ENCODE data around the gene CHORDC1.
"Not testable (repeated sequence)": the region's sequence is repeated elsewhere in the genome, so short reads cannot be mapped to it uniquely, and the experiment has no call there.

The CHORDC1 gene

GRCh38 chr11:90250970-90251369, 28.1 kb upstream of the CHORDC1 start:
- no peak for DNase-seq (ENCODE audit: low spot score)
- TF ChIP-seq, protein P1, sequence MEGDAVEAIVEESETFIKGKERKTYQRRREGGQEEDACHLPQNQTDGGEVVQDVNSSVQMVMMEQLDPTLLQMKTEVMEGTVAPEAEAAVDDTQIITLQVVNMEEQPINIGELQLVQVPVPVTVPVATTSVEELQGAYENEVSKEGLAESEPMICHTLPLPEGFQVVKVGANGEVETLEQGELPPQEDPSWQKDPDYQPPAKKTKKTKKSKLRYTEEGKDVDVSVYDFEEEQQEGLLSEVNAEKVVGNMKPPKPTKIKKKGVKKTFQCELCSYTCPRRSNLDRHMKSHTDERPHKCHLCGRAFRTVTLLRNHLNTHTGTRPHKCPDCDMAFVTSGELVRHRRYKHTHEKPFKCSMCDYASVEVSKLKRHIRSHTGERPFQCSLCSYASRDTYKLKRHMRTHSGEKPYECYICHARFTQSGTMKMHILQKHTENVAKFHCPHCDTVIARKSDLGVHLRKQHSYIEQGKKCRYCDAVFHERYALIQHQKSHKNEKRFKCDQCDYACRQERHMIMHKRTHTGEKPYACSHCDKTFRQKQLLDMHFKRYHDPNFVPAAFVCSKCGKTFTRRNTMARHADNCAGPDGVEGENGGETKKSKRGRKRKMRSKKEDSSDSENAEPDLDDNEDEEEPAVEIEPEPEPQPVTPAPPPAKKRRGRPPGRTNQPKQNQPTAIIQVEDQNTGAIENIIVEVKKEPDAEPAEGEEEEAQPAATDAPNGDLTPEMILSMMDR (IDR thresholded peaks at IDR 0.05; ENCODE audit: borderline replicate concordance, control extremely low read depth, extremely low read depth, insufficient read depth, missing control alignments): no peak
- in situ Hi-C loops (cut with MboI; ENCODE audit: low sequenced_read_pairs, unreplicated experiment): no loop called here

DNA sequence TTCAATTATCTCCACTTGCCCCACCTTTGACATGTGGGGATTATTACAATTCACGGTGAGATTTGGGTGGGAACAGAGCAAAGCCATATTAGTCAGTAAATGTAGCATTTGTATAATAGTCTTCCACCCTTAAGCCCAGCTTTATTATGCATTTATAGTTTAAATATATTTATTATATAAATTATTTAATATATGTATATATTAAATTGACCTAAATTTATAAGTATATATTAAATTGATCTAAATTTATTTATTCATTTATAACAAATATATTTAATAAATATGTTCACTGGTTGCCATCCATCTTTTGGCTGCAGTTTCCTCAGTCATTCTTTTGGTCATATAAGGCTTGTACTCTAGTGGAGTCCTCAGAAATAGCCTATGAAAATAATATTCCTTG, 23.6 kb upstream of the CHORDC1 start:
- in situ Hi-C loops (cut with MboI; ENCODE audit: low sequenced_read_pairs, unreplicated experiment): no loop called here
- DNase-seq (ENCODE audit: low spot score): no peak
- TF ChIP-seq, protein P1 (IDR thresholded peaks at IDR 0.05; ENCODE audit: borderline replicate concordance, control extremely low read depth, extremely low read depth, insufficient read depth, missing control alignments): no peak

GRCh38 chr11:90243534-90243933, 20.7 kb upstream of the CHORDC1 start:
- TF ChIP-seq, protein P1 (IDR thresholded peaks at IDR 0.05; ENCODE audit: borderline replicate concordance, control extremely low read depth, extremely low read depth, insufficient read depth, missing control alignments): no peak
- in situ Hi-C loops (cut with MboI; ENCODE audit: low sequenced_read_pairs, unreplicated experiment): no loop called here
- DNase-seq (ENCODE audit: low spot score): no peak

- TF ChIP-seq, protein P1 (IDR thresholded peaks at IDR 0.05; ENCODE audit: borderline replicate concordance, control extremely low read depth, extremely low read depth, insufficient read depth, missing control alignments): no peak
- in situ Hi-C loops (cut with MboI; ENCODE audit: low sequenced_read_pairs, unreplicated experiment): no loop called here
- DNase-seq (ENCODE audit: low spot score): no peak
Observed at GRCh38 chr11:90242894-90243416, 20.1 kb upstream of the CHORDC1 start.

- DNase-seq (ENCODE audit: low spot score): no peak
- TF ChIP-seq, protein P1 (IDR thresholded peaks at IDR 0.05; ENCODE audit: borderline replicate concordance, control extremely low read depth, extremely low read depth, insufficient read depth, missing control alignments): no peak
- in situ Hi-C loops (cut with MboI; ENCODE audit: low sequenced_read_pairs, unreplicated experiment): no loop called here
Observed at GRCh38 chr11:90241414-90241813, 18.6 kb upstream of the CHORDC1 start.

DNA sequence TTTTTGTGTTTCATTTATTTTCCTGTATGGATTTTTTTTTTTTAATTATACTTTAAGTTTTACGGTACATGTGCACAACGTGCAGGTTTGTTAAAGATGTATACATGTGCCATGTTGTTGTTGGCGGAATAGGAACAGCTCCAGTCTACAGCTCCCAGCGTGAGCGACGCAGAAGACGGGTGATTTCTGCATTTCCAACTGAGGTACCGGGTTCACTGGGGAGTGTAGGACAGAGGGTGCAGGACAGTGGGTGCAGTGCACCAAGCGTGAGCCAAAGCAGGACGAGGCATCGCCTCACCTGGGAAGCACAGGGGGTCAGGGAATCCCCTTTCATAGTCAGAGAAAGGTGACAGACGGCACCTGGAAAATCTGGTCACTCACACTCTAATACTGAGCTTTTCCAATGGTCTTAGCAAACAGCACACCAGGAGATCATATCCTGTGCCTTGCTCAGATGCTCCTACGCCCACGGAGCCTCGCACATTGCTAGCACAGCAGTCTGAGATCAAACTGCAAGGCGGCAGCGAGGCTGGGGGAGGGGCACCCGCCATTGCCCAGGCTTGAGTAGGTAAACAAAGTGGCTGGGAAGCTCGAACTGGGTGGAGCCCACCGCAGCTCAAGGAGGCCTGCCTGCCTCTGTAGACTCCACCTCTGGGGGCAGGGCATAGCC, 17.3 kb upstream of the CHORDC1 start:
- in situ Hi-C loops (cut with MboI; ENCODE audit: low sequenced_read_pairs, unreplicated experiment); DNase-seq (ENCODE audit: low spot score): not testable (repeated sequence)

DNA sequence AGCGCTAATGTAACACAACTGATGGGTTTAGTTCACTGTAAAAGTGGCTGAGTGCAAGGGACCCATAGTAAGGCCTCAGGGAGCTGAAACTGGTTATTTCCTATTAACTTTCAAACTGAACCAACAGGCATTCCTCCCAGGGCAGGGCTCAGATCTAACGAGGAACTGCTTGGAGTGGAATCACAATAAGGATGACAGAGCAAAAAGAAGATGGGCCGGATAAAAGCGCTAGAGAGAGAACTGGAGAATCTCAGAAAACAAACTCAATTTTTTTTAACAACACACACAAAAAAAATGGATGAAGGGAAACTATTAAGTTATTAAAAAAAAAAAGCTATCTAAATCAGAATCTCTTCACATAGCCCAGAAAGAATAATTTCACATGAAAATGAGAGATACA, 14.2 kb upstream of the CHORDC1 start:
- TF ChIP-seq, protein P1 (IDR thresholded peaks at IDR 0.05; ENCODE audit: borderline replicate concordance, control extremely low read depth, extremely low read depth, insufficient read depth, missing control alignments): no peak
- in situ Hi-C loops (cut with MboI; ENCODE audit: low sequenced_read_pairs, unreplicated experiment): no loop called here
- no peak for DNase-seq (ENCODE audit: low spot score)
